HepG2 (cell line): ENCODE data around the gene CTU2. TPM values are rescaled to one million over a fixed set of nuclear protein-coding genes. Genes with fewer than 3 reads are reported as not detected.

ENCODE experiments used
- AKAP8 ChIP-seq: sonication (generic); formaldehyde crosslinking; IDR thresholded peaks from 2 replicates; pipeline ENCODE4 v1.5.1; 2020; ENCODE audit warnings: mild to moderate bottlenecking, missing genetic modification reagents
- CERS6 ChIP-seq: sonication (generic); formaldehyde crosslinking; IDR thresholded peaks from 2 replicates; pipeline ENCODE4 v1.5.0; 2020; ENCODE audit warnings: missing genetic modification reagents
- E2F1 ChIP-seq: sonication (generic); formaldehyde crosslinking; IDR thresholded peaks from 2 replicates; pipeline ENCODE4 v1.5.0; 2020; ENCODE audit warnings: missing genetic modification reagents
- ERF ChIP-seq: IDR thresholded peaks from 2 replicates; pipeline ENCODE4 v1.6.1; 2018; ENCODE audit warnings: missing biosample characterization, missing genetic modification reagents
- ESRRA ChIP-seq: sonication (generic); formaldehyde crosslinking; IDR thresholded peaks from 2 replicates; pipeline ENCODE4 v1.5.1; 2020; ENCODE audit warnings: mild to moderate bottlenecking, low read depth, missing genetic modification reagents
- FOSL2 ChIP-seq: sonication (generic); formaldehyde crosslinking; IDR thresholded peaks from 2 replicates; pipeline ENCODE4 v1.4.0; 2020; ENCODE audit warnings: missing genetic modification reagents
- MYC ChIP-seq: sonication (generic); formaldehyde crosslinking; IDR thresholded peaks from 2 replicates; pipeline ENCODE4 v1.9.0; 2021; ENCODE audit warnings: missing genetic modification reagents, borderline replicate concordance
- PAF1 ChIP-seq: IDR thresholded peaks from 2 replicates; pipeline ENCODE4 v1.6.1; 2016; ENCODE audit warnings: missing genetic modification reagents, missing compliant biosample characterization
- RAD21 ChIP-seq: fragments of 450-650 bp; formaldehyde crosslinking; IDR thresholded peaks from 2 replicates; pipeline ENCODE4 v1.5.0; 2020; ENCODE audit warnings: mild to moderate bottlenecking
- RBM39 ChIP-seq: fragments of 200-400 bp; formaldehyde crosslinking; IDR thresholded peaks from one replicate; pipeline ENCODE4 v1.6.1; 2018; ENCODE audit warnings: antibody characterized with exemption, mild to moderate bottlenecking, low read depth, low read length; ENCODE audit not compliant: poor library complexity, severe bottlenecking
- RFXANK ChIP-seq: IDR thresholded peaks from 2 replicates; pipeline ENCODE4 v1.6.1; 2016
- SIN3B ChIP-seq: fragments of 150-350 bp; IDR thresholded peaks from 2 replicates; pipeline ENCODE4 v1.6.1; 2014; ENCODE audit warnings: low read length
- SNAPC2 ChIP-seq: sonication (generic); formaldehyde crosslinking; IDR thresholded peaks from 2 replicates; pipeline ENCODE4 v1.8.1; 2022; ENCODE audit warnings: mild to moderate bottlenecking, missing genetic modification reagents
- SRSF4 ChIP-seq: fragments of 200-400 bp; formaldehyde crosslinking; IDR thresholded peaks from one replicate; pipeline ENCODE4 v1.6.1; 2018; ENCODE audit warnings: mild to moderate bottlenecking, low read depth, low read length, moderate library complexity; ENCODE audit not compliant: poor library complexity, severe bottlenecking
- ZFP36 ChIP-seq: fragments of 150-350 bp; IDR thresholded peaks from 2 replicates; pipeline ENCODE4 v1.6.1; 2018; ENCODE audit warnings: borderline replicate concordance, low read length, low read depth; ENCODE audit not compliant: partially characterized antibody
- ZMYM4 ChIP-seq: sonication (generic); formaldehyde crosslinking; IDR thresholded peaks from 2 replicates; pipeline ENCODE4 v1.8.1; 2023; ENCODE audit warnings: mild to moderate bottlenecking, missing genetic modification reagents
- ZNF780A ChIP-seq: sonication (generic); formaldehyde crosslinking; IDR thresholded peaks from 2 replicates; pipeline ENCODE4 v1.8.0; 2022; ENCODE audit warnings: mild to moderate bottlenecking, missing genetic modification reagents, moderate library complexity
- polyA plus RNA-seq, 8 experiments: library from polyadenylated mRNA; depleted of rRNA in 3 of 8; stranded (reverse) in 7 of 8; unstranded in 1 of 8; fragments of >200 nt; fragmentation: Illumina TruSeq in 4 of 8; extraction: Trizol in 4 of 8; gene quantifications; 2 replicates each; pipeline versions ENCODE4 v1.2.1 to v1.2.3, GENCODE V29; 2011 to 2016; ENCODE audit warnings: low read depth in 4 of 8, missing spikeins in 1 of 8, mixed read lengths in 1 of 8; ENCODE audit not compliant: insufficient read depth in 1 of 8
- total RNA-seq, 5 experiments: library from RNA; depleted of rRNA; stranded (reverse); fragments of >200 nt; fragmentation: Illumina TruSeq; extraction: Trizol; gene quantifications; 2 replicates each; pipeline ENCODE4 v1.2.3, GENCODE V29; 2016; ENCODE audit warnings: low read depth in 1 of 5
- TF ChIP-seq, protein P1 (sequence below): sonication (generic); formaldehyde crosslinking; IDR thresholded peaks from 2 replicates; pipeline ENCODE4 v1.4.0; 2020; ENCODE audit warnings: missing genetic modification reagents
- TF ChIP-seq, protein P2 (sequence below): sonication (generic); formaldehyde crosslinking; IDR thresholded peaks from 2 replicates; pipeline ENCODE4 v1.4.0; 2020; ENCODE audit warnings: missing genetic modification reagents, borderline replicate concordance
- TF ChIP-seq, protein P3 (sequence below): sonication (generic); formaldehyde crosslinking; IDR thresholded peaks from 2 replicates; pipeline ENCODE4 v1.5.1; 2020; ENCODE audit warnings: mild to moderate bottlenecking, missing genetic modification reagents, moderate library complexity

Gene CTU2
- total and polyA plus RNA-seq, 2 of the 13 experiments (the other 11 are each of a cell fraction or from before 2014, with no cell fraction given) = 13.3 to 21.9 TPM

DNA sequence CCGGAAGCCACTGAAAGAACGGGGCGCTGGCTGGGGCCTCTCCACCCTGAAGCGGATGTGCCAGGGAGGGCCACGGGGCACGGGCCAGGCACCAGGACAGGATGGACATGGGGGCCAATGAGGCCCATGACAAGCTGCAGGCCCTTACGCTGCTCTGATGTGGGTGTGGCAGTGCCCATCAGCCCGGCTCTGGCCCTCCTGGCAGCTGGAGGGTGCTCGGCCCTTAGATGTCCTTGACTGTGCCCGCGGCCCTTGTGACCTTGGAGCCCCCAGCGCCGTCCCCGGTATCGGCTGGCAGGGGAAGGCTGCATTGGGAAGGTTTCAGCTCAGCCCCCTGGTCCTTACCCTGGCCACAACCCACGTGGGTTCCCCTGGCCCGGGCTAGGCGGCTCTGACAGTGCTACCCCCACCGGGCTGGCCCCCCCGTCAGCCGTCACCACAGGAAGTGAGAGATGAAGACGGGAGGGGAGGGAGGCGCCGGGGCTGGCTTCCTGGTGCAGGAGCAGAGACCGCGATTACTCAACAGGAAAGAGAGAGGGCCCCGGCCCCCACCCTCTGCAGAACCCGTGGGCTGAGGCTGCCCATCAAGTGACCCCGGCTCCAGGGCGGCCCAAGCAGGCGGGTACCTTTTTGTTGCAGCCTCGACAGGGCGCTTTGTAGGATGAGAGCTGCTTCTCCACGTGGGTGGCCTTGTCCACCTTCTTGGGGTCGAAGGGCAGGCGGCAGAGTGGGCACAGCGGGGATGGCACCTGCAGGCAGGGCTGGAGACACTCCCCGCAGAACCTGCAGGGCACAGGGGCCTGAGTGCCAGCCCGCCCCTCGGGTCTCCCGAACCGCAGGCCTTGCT is 5.4 kb upstream of the CTU2 start (continued):
- TF ChIP-seq, protein P1, sequence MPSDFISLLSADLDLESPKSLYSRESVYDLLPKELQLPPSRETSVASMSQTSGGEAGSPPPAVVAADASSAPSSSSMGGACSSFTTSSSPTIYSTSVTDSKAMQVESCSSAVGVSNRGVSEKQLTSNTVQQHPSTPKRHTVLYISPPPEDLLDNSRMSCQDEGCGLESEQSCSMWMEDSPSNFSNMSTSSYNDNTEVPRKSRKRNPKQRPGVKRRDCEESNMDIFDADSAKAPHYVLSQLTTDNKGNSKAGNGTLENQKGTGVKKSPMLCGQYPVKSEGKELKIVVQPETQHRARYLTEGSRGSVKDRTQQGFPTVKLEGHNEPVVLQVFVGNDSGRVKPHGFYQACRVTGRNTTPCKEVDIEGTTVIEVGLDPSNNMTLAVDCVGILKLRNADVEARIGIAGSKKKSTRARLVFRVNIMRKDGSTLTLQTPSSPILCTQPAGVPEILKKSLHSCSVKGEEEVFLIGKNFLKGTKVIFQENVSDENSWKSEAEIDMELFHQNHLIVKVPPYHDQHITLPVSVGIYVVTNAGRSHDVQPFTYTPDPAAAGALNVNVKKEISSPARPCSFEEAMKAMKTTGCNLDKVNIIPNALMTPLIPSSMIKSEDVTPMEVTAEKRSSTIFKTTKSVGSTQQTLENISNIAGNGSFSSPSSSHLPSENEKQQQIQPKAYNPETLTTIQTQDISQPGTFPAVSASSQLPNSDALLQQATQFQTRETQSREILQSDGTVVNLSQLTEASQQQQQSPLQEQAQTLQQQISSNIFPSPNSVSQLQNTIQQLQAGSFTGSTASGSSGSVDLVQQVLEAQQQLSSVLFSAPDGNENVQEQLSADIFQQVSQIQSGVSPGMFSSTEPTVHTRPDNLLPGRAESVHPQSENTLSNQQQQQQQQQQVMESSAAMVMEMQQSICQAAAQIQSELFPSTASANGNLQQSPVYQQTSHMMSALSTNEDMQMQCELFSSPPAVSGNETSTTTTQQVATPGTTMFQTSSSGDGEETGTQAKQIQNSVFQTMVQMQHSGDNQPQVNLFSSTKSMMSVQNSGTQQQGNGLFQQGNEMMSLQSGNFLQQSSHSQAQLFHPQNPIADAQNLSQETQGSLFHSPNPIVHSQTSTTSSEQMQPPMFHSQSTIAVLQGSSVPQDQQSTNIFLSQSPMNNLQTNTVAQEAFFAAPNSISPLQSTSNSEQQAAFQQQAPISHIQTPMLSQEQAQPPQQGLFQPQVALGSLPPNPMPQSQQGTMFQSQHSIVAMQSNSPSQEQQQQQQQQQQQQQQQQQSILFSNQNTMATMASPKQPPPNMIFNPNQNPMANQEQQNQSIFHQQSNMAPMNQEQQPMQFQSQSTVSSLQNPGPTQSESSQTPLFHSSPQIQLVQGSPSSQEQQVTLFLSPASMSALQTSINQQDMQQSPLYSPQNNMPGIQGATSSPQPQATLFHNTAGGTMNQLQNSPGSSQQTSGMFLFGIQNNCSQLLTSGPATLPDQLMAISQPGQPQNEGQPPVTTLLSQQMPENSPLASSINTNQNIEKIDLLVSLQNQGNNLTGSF = no peak
- peak; percentile 92 for TF ChIP-seq AKAP8 (CRISPR knock-in tag)
- TF ChIP-seq, protein P2, sequence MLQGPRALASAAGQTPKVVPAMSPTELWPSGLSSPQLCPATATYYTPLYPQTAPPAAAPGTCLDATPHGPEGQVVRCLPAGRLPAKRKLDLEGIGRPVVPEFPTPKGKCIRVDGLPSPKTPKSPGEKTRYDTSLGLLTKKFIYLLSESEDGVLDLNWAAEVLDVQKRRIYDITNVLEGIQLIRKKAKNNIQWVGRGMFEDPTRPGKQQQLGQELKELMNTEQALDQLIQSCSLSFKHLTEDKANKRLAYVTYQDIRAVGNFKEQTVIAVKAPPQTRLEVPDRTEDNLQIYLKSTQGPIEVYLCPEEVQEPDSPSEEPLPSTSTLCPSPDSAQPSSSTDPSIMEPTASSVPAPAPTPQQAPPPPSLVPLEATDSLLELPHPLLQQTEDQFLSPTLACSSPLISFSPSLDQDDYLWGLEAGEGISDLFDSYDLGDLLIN (CRISPR knock-in tag) = 0 out of 2 replicates have a peak, but pooled peaks have one; percentile 8
- TF ChIP-seq ERF (CRISPR knock-in tag) = peak; percentile 95
- no peak for TF ChIP-seq CERS6 (CRISPR knock-in tag)
- TF ChIP-seq ZMYM4 = peak; percentile 54
- TF ChIP-seq FOSL2 (CRISPR knock-in tag) = peak; percentile 77
- TF ChIP-seq SRSF4 = no peak
- TF ChIP-seq ZFP36 = no peak
- peak; percentile 81; the same call in 1 of the 2 replicates for TF ChIP-seq SNAPC2
- no peak for TF ChIP-seq ZNF780A (CRISPR knock-in tag)
- peak; percentile 88 for TF ChIP-seq ESRRA (CRISPR knock-in tag)
- no peak for TF ChIP-seq E2F1 (CRISPR knock-in tag)
- TF ChIP-seq MYC (CRISPR knock-in tag) = peak; percentile 80; the same call in 1 of the 2 replicates
- TF ChIP-seq RAD21 (CRISPR knock-in tag) = peak; percentile 13
- no peak for TF ChIP-seq RFXANK (CRISPR knock-in tag)
- TF ChIP-seq, protein P3, sequence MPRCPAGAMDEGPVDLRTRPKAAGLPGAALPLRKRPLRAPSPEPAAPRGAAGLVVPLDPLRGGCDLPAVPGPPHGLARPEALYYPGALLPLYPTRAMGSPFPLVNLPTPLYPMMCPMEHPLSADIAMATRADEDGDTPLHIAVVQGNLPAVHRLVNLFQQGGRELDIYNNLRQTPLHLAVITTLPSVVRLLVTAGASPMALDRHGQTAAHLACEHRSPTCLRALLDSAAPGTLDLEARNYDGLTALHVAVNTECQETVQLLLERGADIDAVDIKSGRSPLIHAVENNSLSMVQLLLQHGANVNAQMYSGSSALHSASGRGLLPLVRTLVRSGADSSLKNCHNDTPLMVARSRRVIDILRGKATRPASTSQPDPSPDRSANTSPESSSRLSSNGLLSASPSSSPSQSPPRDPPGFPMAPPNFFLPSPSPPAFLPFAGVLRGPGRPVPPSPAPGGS = peak; percentile 60
- no peak for TF ChIP-seq PAF1
- TF ChIP-seq RBM39 = peak; percentile 61
- TF ChIP-seq SIN3B = no peak
